Transverse colon (tissue), 4 donors: ENCODE data around the gene CCT7. TPM values are rescaled to one million over a fixed set of nuclear protein-coding genes. Genes with fewer than 3 reads are reported as not detected.

Source experiments
- DNase-seq: peaks from one replicate; pipeline ENCODE4 v3.0.0-alpha.2; 2019
- H3K27ac ChIP-seq, 4 donors: fragments of 200-600 bp; sonication (generic); 2 replicates each; pipeline ENCODE4 v1.5.1; 2016 to 2018; ENCODE audit warnings: inconsistent platforms in 4 of 4
- H3K27me3 ChIP-seq: fragments of 200-600 bp; sonication (generic); 2 replicates; pipeline ENCODE4 v1.5.1; 2017; ENCODE audit warnings: inconsistent platforms
- H3K36me3 ChIP-seq, 4 donors: fragments of 200-600 bp; sonication (generic); 2 replicates each; pipeline ENCODE4 v1.5.1; 2017 to 2019; ENCODE audit warnings: inconsistent platforms in 4 of 4
- H3K4me1 ChIP-seq, 4 donors: fragments of 200-600 bp; sonication (generic); 2 replicates each; pipeline ENCODE4 v1.5.1; 2017 to 2020; ENCODE audit warnings: inconsistent platforms in 4 of 4
- H3K4me3 ChIP-seq, 4 donors: fragments of 200-600 bp; sonication (generic); 1 replicate in 1 of 4; 2 replicates in 3 of 4; pipeline versions ENCODE4 v1.5.1 to v1.6.1; 2017 to 2019; ENCODE audit warnings: inconsistent platforms in 4 of 4
- H3K9me3 ChIP-seq, 2 donors: fragments of 200-600 bp; sonication (generic); 2 replicates each; pipeline ENCODE4 v1.5.1; 2017 to 2019; ENCODE audit warnings: inconsistent platforms in 2 of 2
- CTCF ChIP-seq, 5 experiments: fragments of 200-600 bp in 3 of 5; fragments of 450-650 bp in 2 of 5; sonication (generic) in 3 of 5; IDR thresholded peaks; 1 replicate in 2 of 5; 2 replicates in 3 of 5; pipeline ENCODE4 v1.5.1; 2016 to 2017; ENCODE audit warnings: antibody characterized with exemption in 5 of 5, inconsistent platforms in 3 of 5, mild to moderate bottlenecking in 2 of 5, moderate library complexity in 1 of 5
- EP300 ChIP-seq: sonication (generic); formaldehyde crosslinking; IDR thresholded peaks from one replicate; pipeline ENCODE4 v1.6.1; 2017; ENCODE audit warnings: antibody characterized with exemption, low read depth
- POLR2A ChIP-seq: fragments of 450-650 bp; IDR thresholded peaks from one replicate; pipeline ENCODE4 v1.6.1; 2016; ENCODE audit warnings: antibody characterized with exemption, mild to moderate bottlenecking, moderate library complexity
- POLR2AphosphoS5 ChIP-seq, 3 donors: sonication (generic); formaldehyde crosslinking; IDR thresholded peaks; one replicate each; pipeline ENCODE4 v1.6.1; 2016; ENCODE audit warnings: antibody characterized with exemption in 3 of 3
- WGBS, 2 donors: methylation state at CpG; one replicate each; pipeline ENCODE4 v1.1.5; 2018; ENCODE audit warnings: low coverage in 1 of 2; 5-methylcytosine and 5-hydroxymethylcytosine counted together
- in situ Hi-C, 4 donors: fragments of 200-750 bp; cut with MboI; loops; one replicate each; pipeline versions ENCODE4 v1.15.0 to v1.15.1; 2017; ENCODE audit warnings: low sequenced_read_pairs in 3 of 4, low pct_ligation_motif_present in 1 of 4, low pct_unique_long_range_greater_than_20kb in 1 of 4
- intact Hi-C: fragments of 100-400 bp; cut with DNase I; formaldehyde crosslinking; loops from one replicate; pipeline ENCODE4 v1.15.1; 2023; ENCODE audit warnings: low total_unique reads
- total RNA-seq, 4 donors: library from RNA; depleted of rRNA; stranded (reverse); fragments of >200 nt; gene quantifications; one replicate each; pipeline ENCODE4 v1.1.0, GENCODE V29; 2016

Gene CCT7
- total RNA-seq, 4 donors from 2014 or later = 87.9 to 171 (median 116) TPM

GRCh38 chr2:73253901-73254300 is 19.8 kb downstream of the CCT7 start:
- H3K27ac ChIP-seq = no peak overlapping the region
- in situ Hi-C loops = no loop called here
- H3K9me3 ChIP-seq = no peaks in the 10 kb centered on the region
- H3K4me1 ChIP-seq = no peaks in the 10 kb centered on the region
- no peak for TF ChIP-seq CTCF (IDR thresholded peaks at IDR 0.05)
- peaks cover 0 to 32% (median 14%) of the 10 kb centered on the region in 4 donors for H3K36me3 ChIP-seq
- DNase-seq = no peak
- no peaks in the 10 kb centered on the region for H3K27me3 ChIP-seq
- intact Hi-C loops = no loop called here
- 91% methylated on average over 3 of the region's 3 CpGs; no CpG with 5 or more reads in 1 of the 2 donors for WGBS, 2 donors
- H3K4me3 ChIP-seq = no peak overlapping the region

GRCh38 chr2:73254343-73255006 is 20.4 kb downstream of the CCT7 start:
- Histone ChIP-seq H3K36me3 (peaks cover 0 to 26% (median 11%) of the 10 kb centered on the region in 4 donors), H3K4me3 (no peak overlapping the region), H3K27ac (no peak overlapping the region), H3K9me3 (no peaks in the 10 kb centered on the region), H3K27me3 (no peaks in the 10 kb centered on the region), H3K4me1 (no peaks in the 10 kb centered on the region)
- WGBS, 2 donors = 91 to 96% methylated on average over 4 to 7 of the region's 7 CpGs
- TF ChIP-seq POLR2A (no peak), EP300 (no peak), POLR2AphosphoS5 (IDR thresholded peaks at IDR 0.05) (no peak), CTCF (IDR thresholded peaks at IDR 0.05) (no peak)
- intact Hi-C loops = no loop called here
- in situ Hi-C loops = no loop called here
- no peak for DNase-seq

- in situ Hi-C loops = no loop called here
- Histone ChIP-seq H3K27ac (no peak overlapping the region), H3K9me3 (no peaks in the 10 kb centered on the region), H3K36me3 (peaks cover 0 to 20% (median 8%) of the 10 kb centered on the region in 4 donors), H3K27me3 (no peaks in the 10 kb centered on the region), H3K4me1 (no peaks in the 10 kb centered on the region), H3K4me3 (no peak overlapping the region)
- WGBS, 2 donors = 74% methylated on average over 4 of the region's 4 CpGs; no CpG with 5 or more reads in 1 of the 2 donors
- DNase-seq = no peak
- intact Hi-C loops = no loop called here
- TF ChIP-seq CTCF (IDR thresholded peaks at IDR 0.05) (no peak), EP300 (no peak), POLR2A (no peak), POLR2AphosphoS5 (IDR thresholded peaks at IDR 0.05) (no peak)
These were observed 21.0 kb downstream of the CCT7 start for GRCh38 chr2:73255007-73255644.

- in situ Hi-C loops = no loop called here
- intact Hi-C loops = no loop called here
- H3K4me1 ChIP-seq = no peaks in the 10 kb centered on the region
These were observed 22.0 kb downstream of the CCT7 start for GRCh38 chr2:73255907-73256617.

More at GRCh38 chr2:73255907-73256617, 22.0 kb downstream of the CCT7 start:
- Histone ChIP-seq H3K36me3 (peaks cover 0 to 11% (median 4%) of the 10 kb centered on the region in 4 donors), H3K27ac (no peak overlapping the region), H3K27me3 (no peaks in the 10 kb centered on the region), H3K4me3 (no peak overlapping the region), H3K9me3 (no peaks in the 10 kb centered on the region)
- TF ChIP-seq EP300 (no peak), POLR2A (no peak), POLR2AphosphoS5 (IDR thresholded peaks at IDR 0.05) (no peak), CTCF (IDR thresholded peaks at IDR 0.05) (no peak)
- 68% methylated on average over 5 of the region's 5 CpGs; no CpG with 5 or more reads in 1 of the 2 donors for WGBS, 2 donors
- no peak for DNase-seq
